ENCODE data around the gene ANKRD66. TPM values are rescaled to one million over a fixed set of nuclear protein-coding genes. Genes with fewer than 3 reads are reported as not detected.

The ANKRD66 gene
- polyA plus RNA-seq, 1 of the 3 experiments (the other 2 are of a cell fraction): not detected

DNA sequence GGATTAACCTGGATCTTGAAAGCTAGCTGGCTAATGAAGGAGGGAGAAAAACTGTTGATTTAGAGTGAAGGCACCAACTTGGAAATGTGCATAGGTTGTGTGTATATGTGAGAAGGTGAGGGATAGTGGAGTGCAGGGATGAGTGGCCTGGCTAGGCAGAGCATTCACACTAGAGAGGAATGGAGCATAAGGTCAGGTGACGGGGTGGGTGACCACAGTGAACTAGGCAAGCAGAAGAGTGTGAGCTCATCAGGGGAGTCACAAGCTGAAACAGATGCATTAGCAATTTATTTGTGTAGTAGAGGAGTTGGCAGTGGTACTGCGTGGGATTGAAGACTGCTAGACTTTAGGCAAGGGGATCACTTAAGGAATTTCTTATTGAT is 10.5 kb downstream of the ANKRD66 start:
- ChIA-PET POLR2A (no interaction called here), CTCF (no interaction called here)
- DNase-seq: no peak
- 2% methylated on average over 2 of the region's 2 CpGs for WGBS (ENCODE audit: low lambda C conversion rate)
- no peaks in the 10 kb centered on the region for H3K4me1 ChIP-seq (ENCODE audit: control insufficient read depth in 1 of 2, insufficient read depth in 2 of 2, low read depth in 1 of 2, low read length in 1 of 2)
- H2AFZ ChIP-seq (ENCODE audit: low read depth): no peak overlapping the region
- H3K9ac ChIP-seq: no peak overlapping the region
- no peak overlapping the region for H3K27ac ChIP-seq (ENCODE audit: low read depth in 2 of 2, low read length in 1 of 2)
- H3K27me3 ChIP-seq (ENCODE audit: insufficient read depth): no peaks in the 10 kb centered on the region; the same call in 1 of the 2 replicates
- H3K9me2 ChIP-seq: no peaks in the 10 kb centered on the region
- no peaks in the 10 kb centered on the region for H3K79me2 ChIP-seq (ENCODE audit: insufficient read depth)
- no peaks in the 10 kb centered on the region for H3F3A ChIP-seq (replicated peaks; ENCODE audit: insufficient read depth)
- no peak overlapping the region for H3K4me3 ChIP-seq (ENCODE audit: low read depth in 2 of 2, low read length in 1 of 2)
- H4K20me1 ChIP-seq (ENCODE audit: insufficient read depth): no peaks in the 10 kb centered on the region
- no peaks in the 10 kb centered on the region for H3K9me3 ChIP-seq
- H3K36me3 ChIP-seq (replicated peaks in 1 of 2; ENCODE audit: control insufficient read depth in 1 of 2, insufficient read depth in 2 of 2, low read length in 1 of 2): no peaks in the 10 kb centered on the region
- no peak overlapping the region for H3K4me2 ChIP-seq
- no peak for TF ChIP-seq SIN3A (IDR thresholded peaks at IDR 0.05; ENCODE audit: borderline replicate concordance, low read depth, low read length)

- Histone ChIP-seq H3K79me2 (ENCODE audit: insufficient read depth) (no peaks in the 10 kb centered on the region), H3K4me1 (ENCODE audit: control insufficient read depth in 1 of 2, insufficient read depth in 2 of 2, low read depth in 1 of 2, low read length in 1 of 2) (no peaks in the 10 kb centered on the region), H3K27ac (ENCODE audit: low read depth in 2 of 2, low read length in 1 of 2) (no peak overlapping the region), H3K36me3 (replicated peaks in 1 of 2; ENCODE audit: control insufficient read depth in 1 of 2, insufficient read depth in 2 of 2, low read length in 1 of 2) (no peaks in the 10 kb centered on the region), H2AFZ (ENCODE audit: low read depth) (no peak overlapping the region), H3K4me3 (ENCODE audit: low read depth in 2 of 2, low read length in 1 of 2) (no peak overlapping the region), H4K20me1 (ENCODE audit: insufficient read depth) (no peaks in the 10 kb centered on the region), H3K9me2 (no peaks in the 10 kb centered on the region), H3K9me3 (no peaks in the 10 kb centered on the region), H3K27me3 (ENCODE audit: insufficient read depth) (no peaks in the 10 kb centered on the region; the same call in 1 of the 2 replicates), H3K4me2 (no peak overlapping the region), H3F3A (replicated peaks; ENCODE audit: insufficient read depth) (no peaks in the 10 kb centered on the region), H3K9ac (no peak overlapping the region)
- TF ChIP-seq, protein P1, sequence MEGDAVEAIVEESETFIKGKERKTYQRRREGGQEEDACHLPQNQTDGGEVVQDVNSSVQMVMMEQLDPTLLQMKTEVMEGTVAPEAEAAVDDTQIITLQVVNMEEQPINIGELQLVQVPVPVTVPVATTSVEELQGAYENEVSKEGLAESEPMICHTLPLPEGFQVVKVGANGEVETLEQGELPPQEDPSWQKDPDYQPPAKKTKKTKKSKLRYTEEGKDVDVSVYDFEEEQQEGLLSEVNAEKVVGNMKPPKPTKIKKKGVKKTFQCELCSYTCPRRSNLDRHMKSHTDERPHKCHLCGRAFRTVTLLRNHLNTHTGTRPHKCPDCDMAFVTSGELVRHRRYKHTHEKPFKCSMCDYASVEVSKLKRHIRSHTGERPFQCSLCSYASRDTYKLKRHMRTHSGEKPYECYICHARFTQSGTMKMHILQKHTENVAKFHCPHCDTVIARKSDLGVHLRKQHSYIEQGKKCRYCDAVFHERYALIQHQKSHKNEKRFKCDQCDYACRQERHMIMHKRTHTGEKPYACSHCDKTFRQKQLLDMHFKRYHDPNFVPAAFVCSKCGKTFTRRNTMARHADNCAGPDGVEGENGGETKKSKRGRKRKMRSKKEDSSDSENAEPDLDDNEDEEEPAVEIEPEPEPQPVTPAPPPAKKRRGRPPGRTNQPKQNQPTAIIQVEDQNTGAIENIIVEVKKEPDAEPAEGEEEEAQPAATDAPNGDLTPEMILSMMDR (IDR thresholded peaks at IDR 0.05): no peak
- TF ChIP-seq USF2 (IDR thresholded peaks at IDR 0.05; ENCODE audit: borderline replicate concordance, low read depth, low read length): no peak
- no peak for TF ChIP-seq RAD21 (IDR thresholded peaks at IDR 0.05; ENCODE audit: low read length)
- TF ChIP-seq EP300 (IDR thresholded peaks at IDR 0.05; ENCODE audit: borderline replicate concordance in 1 of 2, low read depth in 1 of 2, low read length in 1 of 2): no peak
- TF ChIP-seq NRF1 (IDR thresholded peaks at IDR 0.05; ENCODE audit: low read depth, low read length): no peak
- TF ChIP-seq IRF3 (IDR thresholded peaks at IDR 0.05; ENCODE audit: low read depth, low read length): no peak
- ChIA-PET POLR2A (no interaction called here), CTCF (no interaction called here)
- DNase-seq: no peak
- 4% methylated on average over 4 of the region's 4 CpGs for WGBS (ENCODE audit: low lambda C conversion rate)
Observed at GRCh38 chr6:46758960-46759753, 12.4 kb downstream of the ANKRD66 start.

Measured in SK-N-SH (cell line).